Vagina (tissue), 2 donors: ENCODE measurements around the gene KRT3.

Experiments
- POLR2A ChIP-seq, 2 donors: fragments of 450-650 bp; IDR thresholded peaks; one replicate each; pipeline ENCODE4 v1.6.1; 2017; ENCODE audit warnings: antibody characterized with exemption in 2 of 2, mild to moderate bottlenecking in 2 of 2, moderate library complexity in 2 of 2
- TF ChIP-seq, protein P1 (sequence below), 3 experiments: fragments of 450-650 bp in 2 of 3; fragments of 200-600 bp in 1 of 3; sonication (generic) in 1 of 3; IDR thresholded peaks; one replicate each; pipeline ENCODE4 v1.5.1; 2017 to 2019; ENCODE audit warnings: antibody characterized with exemption in 3 of 3, mild to moderate bottlenecking in 2 of 3, moderate library complexity in 2 of 3

DNA sequence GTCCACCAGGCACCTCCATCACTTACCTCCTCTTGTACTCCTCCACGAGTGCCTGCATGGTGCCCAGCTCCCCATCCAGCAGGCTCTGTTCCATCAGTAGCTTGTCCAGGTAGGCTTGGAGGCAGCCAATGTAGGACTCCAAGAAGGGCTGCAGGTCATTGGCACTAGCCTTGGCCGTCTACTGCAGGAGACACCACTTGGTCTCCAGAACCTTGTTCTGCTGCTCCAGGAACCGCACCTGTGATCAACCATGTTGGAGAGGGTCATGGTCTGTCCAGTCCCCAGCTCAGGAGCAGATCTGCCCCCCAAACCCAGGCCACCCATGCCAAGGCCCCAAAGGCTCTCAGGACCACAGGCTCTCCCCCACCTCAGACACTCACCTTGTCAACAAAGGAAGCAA, 42.6 kb downstream of the KRT3 start:
- TF ChIP-seq, protein P1, sequence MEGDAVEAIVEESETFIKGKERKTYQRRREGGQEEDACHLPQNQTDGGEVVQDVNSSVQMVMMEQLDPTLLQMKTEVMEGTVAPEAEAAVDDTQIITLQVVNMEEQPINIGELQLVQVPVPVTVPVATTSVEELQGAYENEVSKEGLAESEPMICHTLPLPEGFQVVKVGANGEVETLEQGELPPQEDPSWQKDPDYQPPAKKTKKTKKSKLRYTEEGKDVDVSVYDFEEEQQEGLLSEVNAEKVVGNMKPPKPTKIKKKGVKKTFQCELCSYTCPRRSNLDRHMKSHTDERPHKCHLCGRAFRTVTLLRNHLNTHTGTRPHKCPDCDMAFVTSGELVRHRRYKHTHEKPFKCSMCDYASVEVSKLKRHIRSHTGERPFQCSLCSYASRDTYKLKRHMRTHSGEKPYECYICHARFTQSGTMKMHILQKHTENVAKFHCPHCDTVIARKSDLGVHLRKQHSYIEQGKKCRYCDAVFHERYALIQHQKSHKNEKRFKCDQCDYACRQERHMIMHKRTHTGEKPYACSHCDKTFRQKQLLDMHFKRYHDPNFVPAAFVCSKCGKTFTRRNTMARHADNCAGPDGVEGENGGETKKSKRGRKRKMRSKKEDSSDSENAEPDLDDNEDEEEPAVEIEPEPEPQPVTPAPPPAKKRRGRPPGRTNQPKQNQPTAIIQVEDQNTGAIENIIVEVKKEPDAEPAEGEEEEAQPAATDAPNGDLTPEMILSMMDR (IDR thresholded peaks at IDR 0.05): no peak
- no peak for TF ChIP-seq POLR2A (IDR thresholded peaks at IDR 0.05)
